ENCODE data around the gene KLHL40. TPM values are rescaled to one million over a fixed set of nuclear protein-coding genes. Genes with fewer than 3 reads are reported as not detected.

KLHL40 gene
- polyA plus RNA-seq, 1 donor from 2014 or later, result not detected

DNA sequence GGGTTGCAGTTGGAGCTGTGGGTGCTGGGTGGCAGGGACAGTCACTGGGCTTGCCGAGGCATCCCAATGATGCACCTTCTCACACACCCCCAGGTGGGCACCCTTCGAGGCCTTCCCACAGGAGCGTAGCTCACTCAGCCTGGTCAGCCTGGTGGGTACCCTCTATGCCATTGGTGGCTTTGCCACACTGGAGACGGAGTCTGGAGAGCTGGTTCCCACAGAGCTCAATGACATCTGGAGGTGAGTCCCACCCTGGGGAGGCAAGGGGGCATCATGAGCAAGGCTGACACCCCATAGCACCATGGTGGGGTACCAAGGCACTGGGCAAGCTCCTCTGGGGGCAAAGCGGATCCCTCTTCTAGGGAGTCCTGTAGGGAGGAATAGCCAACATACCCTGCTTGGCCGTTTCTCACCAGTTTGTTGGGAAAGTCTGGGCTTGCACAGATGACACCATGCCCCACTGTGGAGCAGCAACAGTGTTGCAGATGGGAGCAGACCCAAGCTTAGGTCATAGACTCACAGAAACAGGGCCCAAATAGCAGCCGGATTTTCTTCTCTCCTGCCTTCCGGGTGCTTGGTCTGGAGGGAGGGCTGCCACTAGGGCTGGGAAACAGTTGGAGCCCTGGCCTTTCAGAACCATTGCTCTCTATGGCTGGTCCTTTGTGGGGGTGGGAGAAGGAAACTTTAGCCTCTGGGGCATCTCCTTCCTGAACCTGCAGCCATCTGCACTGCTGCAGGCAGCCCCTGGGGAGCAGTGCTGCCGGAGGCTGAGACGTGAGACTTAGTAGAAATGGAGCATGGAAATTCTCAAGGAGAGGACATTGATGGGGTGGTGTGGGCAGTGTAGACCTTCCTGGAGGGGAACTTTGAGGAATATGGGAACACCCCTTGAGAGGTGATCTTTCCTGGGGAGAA is 5.7 kb downstream of the KLHL40 start:
- H2AFZ ChIP-seq (ENCODE audit: low read depth, low read length), result no peak overlapping the region
- no peak overlapping the region for H3K27ac ChIP-seq (ENCODE audit: low read length)
- no peaks in the 10 kb centered on the region for H4K20me1 ChIP-seq (ENCODE audit: insufficient read depth)
- TF ChIP-seq TAF1 (IDR thresholded peaks at IDR 0.05; ENCODE audit: low read depth) (no peak), EZH2 (IDR thresholded peaks at IDR 0.05; ENCODE audit: borderline replicate concordance, insufficient read depth, low read length, poor library complexity, severe bottlenecking) (no peak), MXI1 (conservative IDR thresholded peaks at IDR 0.05; ENCODE audit: poor library complexity, severe bottlenecking) (no peak), POLR2AphosphoS5 (IDR thresholded peaks at IDR 0.05) (no peak), RAD21 (conservative IDR thresholded peaks at IDR 0.05) (no peak), SMC3 (conservative IDR thresholded peaks at IDR 0.05; ENCODE audit: poor library complexity) (no peak)
- no peak overlapping the region for H3K4me2 ChIP-seq (ENCODE audit: low read length)
- H3K27me3 ChIP-seq (ENCODE audit: insufficient read depth, low read depth, low read length), result no peaks in the 10 kb centered on the region
- H3K9ac ChIP-seq (ENCODE audit: low read length), result no peak overlapping the region
- no peak overlapping the region for H3K4me3 ChIP-seq (ENCODE audit: low read length)
- H3K9me3 ChIP-seq (ENCODE audit: low read length), result no peaks in the 10 kb centered on the region
- no peaks in the 10 kb centered on the region for H3K79me2 ChIP-seq (replicated peaks; ENCODE audit: insufficient read depth, low read length)
- H3K36me3 ChIP-seq (ENCODE audit: insufficient read depth, low read length), result no peaks in the 10 kb centered on the region
- no peaks in the 10 kb centered on the region for H3F3A ChIP-seq (ENCODE audit: insufficient read depth, low read length, poor library complexity, severe bottlenecking)
- no peaks in the 10 kb centered on the region for H3K9me2 ChIP-seq (ENCODE audit: insufficient read depth, low read length)

DNA sequence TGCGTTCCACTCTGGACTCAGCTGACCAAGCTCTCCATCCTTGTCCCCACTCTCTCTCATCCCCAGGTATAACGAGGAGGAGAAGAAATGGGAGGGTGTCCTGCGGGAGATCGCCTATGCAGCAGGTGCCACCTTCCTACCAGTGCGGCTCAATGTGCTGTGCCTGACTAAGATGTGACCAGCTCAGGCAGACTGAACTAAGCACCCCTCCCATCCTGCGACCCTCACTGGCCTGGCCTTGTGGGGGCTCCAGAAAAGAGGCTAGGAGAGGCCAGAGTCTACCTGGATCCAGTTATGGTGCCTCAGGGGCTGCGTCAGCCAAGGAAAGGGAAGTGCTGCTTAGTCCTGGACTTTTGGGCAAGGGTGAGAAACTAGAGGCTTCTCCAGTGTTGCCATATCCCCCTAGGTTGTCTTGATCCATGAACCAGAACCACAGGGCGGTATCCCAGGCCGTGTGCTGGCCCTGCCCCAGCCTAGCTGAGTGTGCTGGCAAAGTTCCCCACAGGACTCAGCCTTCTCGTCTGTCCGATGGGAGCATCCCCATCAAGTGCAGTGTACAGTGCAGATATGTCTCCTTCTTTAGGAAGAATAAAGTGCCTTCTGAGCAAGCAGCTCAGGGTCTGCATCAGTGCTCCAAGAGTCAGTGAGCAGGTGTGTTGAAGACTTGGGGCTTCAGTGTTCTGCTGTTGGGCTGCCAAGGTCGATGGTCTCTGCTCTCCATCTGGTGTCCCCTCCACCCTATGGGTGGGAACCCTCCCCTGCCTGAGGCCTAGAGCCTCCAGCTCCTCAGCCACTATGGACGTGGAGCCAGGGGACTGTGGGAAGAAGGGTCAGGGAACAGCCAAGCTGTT is 6.7 kb downstream of the KLHL40 start:
- Histone ChIP-seq H3K4me3 (ENCODE audit: low read length) (no peak overlapping the region), H3K9me2 (ENCODE audit: insufficient read depth, low read length) (no peaks in the 10 kb centered on the region)

More for the DNA sequence above, 6.7 kb downstream of the KLHL40 start:
- Histone ChIP-seq H3K79me2 (replicated peaks; ENCODE audit: insufficient read depth, low read length) (no peaks in the 10 kb centered on the region), H3K9me3 (ENCODE audit: low read length) (no peaks in the 10 kb centered on the region), H3K36me3 (ENCODE audit: insufficient read depth, low read length) (no peaks in the 10 kb centered on the region), H3K27ac (ENCODE audit: low read length) (no peak overlapping the region), H3K9ac (ENCODE audit: low read length) (no peak overlapping the region), H3K4me2 (ENCODE audit: low read length) (no peak overlapping the region), H3F3A (ENCODE audit: insufficient read depth, low read length, poor library complexity, severe bottlenecking) (no peaks in the 10 kb centered on the region), H3K27me3 (ENCODE audit: insufficient read depth, low read depth, low read length) (no peaks in the 10 kb centered on the region), H2AFZ (ENCODE audit: low read depth, low read length) (no peak overlapping the region), H4K20me1 (ENCODE audit: insufficient read depth) (no peaks in the 10 kb centered on the region)
- no peak for TF ChIP-seq RAD21 (conservative IDR thresholded peaks at IDR 0.05)
- TF ChIP-seq SMC3 (conservative IDR thresholded peaks at IDR 0.05; ENCODE audit: poor library complexity), result no peak
- TF ChIP-seq, protein P1, sequence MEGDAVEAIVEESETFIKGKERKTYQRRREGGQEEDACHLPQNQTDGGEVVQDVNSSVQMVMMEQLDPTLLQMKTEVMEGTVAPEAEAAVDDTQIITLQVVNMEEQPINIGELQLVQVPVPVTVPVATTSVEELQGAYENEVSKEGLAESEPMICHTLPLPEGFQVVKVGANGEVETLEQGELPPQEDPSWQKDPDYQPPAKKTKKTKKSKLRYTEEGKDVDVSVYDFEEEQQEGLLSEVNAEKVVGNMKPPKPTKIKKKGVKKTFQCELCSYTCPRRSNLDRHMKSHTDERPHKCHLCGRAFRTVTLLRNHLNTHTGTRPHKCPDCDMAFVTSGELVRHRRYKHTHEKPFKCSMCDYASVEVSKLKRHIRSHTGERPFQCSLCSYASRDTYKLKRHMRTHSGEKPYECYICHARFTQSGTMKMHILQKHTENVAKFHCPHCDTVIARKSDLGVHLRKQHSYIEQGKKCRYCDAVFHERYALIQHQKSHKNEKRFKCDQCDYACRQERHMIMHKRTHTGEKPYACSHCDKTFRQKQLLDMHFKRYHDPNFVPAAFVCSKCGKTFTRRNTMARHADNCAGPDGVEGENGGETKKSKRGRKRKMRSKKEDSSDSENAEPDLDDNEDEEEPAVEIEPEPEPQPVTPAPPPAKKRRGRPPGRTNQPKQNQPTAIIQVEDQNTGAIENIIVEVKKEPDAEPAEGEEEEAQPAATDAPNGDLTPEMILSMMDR (IDR thresholded peaks at IDR 0.05; ENCODE audit: poor library complexity, severe bottlenecking), result no peak
- TF ChIP-seq EZH2 (IDR thresholded peaks at IDR 0.05; ENCODE audit: borderline replicate concordance, insufficient read depth, low read length, poor library complexity, severe bottlenecking), result no peak
- TF ChIP-seq MXI1 (conservative IDR thresholded peaks at IDR 0.05; ENCODE audit: poor library complexity, severe bottlenecking), result no peak
- no peak for TF ChIP-seq EP300 (conservative IDR thresholded peaks at IDR 0.05; ENCODE audit: poor library complexity, severe bottlenecking)
- TF ChIP-seq TAF1 (IDR thresholded peaks at IDR 0.05; ENCODE audit: low read depth), result no peak
- TF ChIP-seq, protein P2, sequence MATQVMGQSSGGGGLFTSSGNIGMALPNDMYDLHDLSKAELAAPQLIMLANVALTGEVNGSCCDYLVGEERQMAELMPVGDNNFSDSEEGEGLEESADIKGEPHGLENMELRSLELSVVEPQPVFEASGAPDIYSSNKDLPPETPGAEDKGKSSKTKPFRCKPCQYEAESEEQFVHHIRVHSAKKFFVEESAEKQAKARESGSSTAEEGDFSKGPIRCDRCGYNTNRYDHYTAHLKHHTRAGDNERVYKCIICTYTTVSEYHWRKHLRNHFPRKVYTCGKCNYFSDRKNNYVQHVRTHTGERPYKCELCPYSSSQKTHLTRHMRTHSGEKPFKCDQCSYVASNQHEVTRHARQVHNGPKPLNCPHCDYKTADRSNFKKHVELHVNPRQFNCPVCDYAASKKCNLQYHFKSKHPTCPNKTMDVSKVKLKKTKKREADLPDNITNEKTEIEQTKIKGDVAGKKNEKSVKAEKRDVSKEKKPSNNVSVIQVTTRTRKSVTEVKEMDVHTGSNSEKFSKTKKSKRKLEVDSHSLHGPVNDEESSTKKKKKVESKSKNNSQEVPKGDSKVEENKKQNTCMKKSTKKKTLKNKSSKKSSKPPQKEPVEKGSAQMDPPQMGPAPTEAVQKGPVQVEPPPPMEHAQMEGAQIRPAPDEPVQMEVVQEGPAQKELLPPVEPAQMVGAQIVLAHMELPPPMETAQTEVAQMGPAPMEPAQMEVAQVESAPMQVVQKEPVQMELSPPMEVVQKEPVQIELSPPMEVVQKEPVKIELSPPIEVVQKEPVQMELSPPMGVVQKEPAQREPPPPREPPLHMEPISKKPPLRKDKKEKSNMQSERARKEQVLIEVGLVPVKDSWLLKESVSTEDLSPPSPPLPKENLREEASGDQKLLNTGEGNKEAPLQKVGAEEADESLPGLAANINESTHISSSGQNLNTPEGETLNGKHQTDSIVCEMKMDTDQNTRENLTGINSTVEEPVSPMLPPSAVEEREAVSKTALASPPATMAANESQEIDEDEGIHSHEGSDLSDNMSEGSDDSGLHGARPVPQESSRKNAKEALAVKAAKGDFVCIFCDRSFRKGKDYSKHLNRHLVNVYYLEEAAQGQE (IDR thresholded peaks at IDR 0.05; ENCODE audit: borderline replicate concordance), result no peak
- TF ChIP-seq POLR2AphosphoS5 (IDR thresholded peaks at IDR 0.05), result no peak
